HG02970 (cell line): ENCODE results near the gene SARNP.
"Not testable (repeated sequence)": the region's sequence is repeated elsewhere in the genome, so short reads cannot be mapped to it uniquely, and the experiment has no call there.

Experiments used
- ATAC-seq: cut with Tn5 transposase; IDR thresholded peaks from one replicate; pipeline ENCODE4 v1.9.1; 2021; ENCODE audit warnings: mild to moderate bottlenecking, moderate library complexity, moderate number of reproducible peaks; ENCODE audit not compliant: unreplicated experiment, low FRiP score

The SARNP gene, protein sequence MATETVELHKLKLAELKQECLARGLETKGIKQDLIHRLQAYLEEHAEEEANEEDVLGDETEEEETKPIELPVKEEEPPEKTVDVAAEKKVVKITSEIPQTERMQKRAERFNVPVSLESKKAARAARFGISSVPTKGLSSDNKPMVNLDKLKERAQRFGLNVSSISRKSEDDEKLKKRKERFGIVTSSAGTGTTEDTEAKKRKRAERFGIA

DNA sequence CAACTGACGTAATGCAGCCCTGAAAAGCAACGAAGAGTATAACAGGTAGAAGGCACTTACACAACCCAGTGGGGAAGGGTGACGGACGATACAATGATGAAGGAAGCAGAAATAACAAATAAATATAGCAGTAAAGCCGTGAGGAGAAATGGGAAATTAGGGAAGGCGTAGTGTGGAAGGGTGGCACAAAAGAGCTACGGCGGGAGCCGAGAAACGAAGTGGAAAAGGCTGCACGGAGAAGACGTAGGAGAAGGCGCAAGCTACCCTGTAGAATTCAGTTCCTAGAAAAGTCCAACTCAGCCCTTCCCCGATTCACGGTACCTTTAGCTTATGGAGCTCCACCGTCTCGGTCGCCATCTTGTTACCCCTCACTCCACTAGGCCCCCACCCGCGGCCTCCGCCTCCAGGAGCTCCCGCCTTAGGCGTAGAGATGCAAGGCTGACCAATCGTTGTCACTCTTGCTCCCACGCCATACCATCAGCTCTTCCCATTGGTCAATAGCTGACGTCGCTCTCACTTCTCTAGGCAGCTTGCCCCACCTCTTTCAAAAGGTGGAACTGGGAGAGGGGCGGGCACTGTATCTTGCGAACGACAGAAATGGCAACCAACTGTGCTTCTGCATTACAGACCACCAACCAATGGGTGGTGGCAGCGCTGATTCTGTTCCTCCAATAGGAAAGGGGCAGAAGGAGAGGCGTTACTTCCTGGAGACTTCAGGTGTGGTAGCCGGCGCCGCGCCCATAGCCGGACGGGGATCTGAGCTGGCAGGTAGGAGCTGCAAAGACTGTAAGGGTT is at the start of gene SARNP, which contains the start of gene ORMDL2:
Gene SARNP, minus strand, starts transcription at position 380 of the 795 bp plus-strand sequence. Its CDS starts 23 bp downstream, at position 357.
Gene ORMDL2, plus strand, starts transcription at position 697 of the 795 bp plus-strand sequence. CDS start 959 bp downstream, outside the sequence.
- peak; percentile 96 for ATAC-seq

DNA sequence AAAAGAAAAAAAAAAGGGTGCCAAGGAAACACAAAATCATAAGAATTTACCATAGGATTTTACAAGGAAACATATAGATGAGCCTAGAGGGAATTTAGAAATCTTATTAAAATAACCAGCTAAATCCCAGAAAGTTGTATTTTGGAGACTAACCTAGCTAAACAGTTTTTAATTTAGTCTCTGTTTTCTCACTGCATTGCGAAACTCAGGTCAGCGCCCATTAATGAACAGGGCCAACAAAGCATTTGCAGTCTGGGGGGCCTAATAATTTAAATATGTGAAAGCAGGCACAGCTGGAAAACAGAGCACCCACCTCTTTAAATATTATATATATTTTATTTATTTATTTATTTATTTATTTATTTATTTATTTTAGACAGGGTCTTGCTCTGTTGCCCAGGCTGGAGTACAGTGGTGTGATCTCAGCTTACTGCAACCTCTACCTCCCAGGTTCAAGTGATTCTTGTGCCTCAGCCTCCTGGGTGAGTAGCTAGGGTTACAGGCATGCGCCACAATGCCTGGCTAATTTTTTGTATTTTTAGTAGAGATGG is 49.0 kb upstream of the SARNP start:
- ATAC-seq: not testable (repeated sequence)

DNA sequence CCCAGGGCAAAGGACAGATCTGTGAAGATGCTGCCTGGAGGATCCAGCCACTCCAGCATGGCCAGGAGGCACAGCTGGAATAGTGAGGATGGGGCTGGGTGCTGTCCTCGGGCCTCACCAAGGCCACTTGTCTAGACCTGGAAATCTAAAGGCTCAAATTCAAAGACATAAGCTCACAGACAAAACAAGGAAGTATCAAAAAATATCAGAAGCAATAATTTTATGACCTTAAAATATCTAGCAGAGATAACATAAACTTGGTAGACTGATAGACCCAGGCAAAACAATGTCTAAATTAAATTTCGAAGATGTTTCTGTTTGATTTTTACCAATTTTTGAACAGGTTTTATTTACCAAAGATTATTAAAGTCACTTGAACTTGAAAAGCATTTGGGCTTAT is 47.8 kb upstream of the SARNP start:
- no peak for ATAC-seq

DNA sequence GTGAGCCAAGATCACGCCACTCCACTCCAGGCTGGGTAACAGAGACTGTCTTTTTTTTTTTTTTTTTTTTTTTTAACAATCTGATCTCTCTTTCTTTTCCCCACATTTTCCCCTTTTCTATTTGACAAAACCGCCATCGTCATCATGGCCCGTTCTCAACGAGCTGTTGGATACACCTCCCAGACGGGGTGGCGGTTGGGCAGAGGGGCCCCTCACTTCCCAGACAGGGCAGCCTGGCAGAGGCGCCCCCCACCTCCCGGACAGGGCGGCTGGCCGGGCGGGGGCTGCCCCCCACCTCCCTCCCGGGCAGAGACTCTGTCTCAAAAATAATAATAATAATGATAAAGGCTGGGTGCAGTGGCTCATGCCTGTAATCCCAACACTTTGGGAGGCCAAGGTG is 45.4 kb upstream of the SARNP start:
- ATAC-seq: not testable (repeated sequence)

DNA sequence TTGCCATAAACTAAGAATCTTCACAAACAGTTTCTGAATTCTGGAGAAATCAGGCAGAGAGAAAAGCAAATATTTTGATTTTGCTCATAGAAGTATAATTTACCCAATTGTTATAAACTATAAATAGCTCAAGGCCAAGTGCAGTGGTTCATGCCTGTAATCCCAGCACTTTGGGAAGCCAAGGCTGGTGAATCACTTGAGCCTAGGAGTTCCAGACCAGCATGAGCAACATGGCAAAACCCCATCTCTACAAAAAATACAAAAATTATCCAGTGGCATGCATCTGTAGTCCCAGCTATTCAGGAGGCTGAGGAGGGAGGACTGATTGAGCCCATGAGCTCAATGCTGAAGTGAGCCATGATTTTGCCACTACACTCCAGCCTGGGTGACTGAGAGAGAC is 44.8 kb upstream of the SARNP start:
- no peak for ATAC-seq

DNA sequence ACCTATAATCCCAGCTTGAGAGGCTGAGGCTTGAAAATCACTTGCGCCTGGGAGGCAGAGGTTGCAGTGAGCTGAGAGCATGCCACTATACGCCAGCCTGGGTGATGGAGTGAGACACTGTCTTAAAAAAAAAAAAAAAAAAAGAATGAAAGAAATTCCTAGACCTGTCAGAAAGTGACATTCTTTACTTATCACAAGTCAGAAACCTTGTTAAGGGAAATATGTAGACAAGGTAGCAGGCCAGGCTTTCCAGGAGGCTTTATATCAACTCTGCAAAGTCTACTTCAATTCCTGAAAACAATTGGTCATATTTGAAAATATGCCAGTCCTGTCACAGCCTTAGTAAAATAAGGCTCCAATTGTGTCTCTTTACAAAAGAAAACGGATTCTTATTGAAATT is 44.3 kb upstream of the SARNP start:
- no peak for ATAC-seq

DNA sequence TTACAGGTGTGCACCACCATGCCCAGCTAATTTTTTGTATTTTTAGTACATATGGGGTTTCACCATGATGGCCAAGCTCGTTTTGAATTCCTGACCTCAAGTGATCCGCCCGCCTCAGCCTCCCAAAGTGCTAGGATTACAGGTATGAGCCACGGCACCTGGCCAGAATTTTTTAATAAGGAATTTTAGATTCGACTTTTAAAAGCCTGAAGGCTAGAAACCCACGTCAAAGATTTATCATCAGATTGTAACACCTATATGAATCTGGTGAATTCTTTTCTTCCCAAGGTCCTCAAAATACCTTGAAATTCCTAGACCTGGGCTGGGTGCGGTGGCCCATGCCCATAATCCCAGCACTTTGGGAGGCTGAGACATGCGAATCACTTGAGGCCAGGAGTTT is 43.9 kb upstream of the SARNP start:
- ATAC-seq: no peak

DNA sequence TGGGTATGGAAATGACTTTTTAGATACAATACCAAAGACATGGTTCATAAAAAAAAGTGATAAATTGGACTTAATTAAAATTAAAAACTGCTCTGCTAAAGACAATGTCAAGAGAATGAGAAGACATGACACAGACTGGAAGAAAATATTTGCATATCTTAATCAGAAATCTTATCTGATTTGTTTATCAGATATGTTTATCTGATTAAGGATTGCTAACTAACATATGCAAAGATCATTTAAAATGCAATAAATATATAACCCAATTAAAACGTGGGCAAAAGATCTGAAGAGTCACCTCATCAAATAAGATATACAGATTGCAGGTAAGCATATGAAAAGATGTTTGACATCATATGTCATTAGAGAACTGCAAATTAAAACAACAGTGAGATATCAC is 35.2 kb upstream of the SARNP start:
- no peak for ATAC-seq

DNA sequence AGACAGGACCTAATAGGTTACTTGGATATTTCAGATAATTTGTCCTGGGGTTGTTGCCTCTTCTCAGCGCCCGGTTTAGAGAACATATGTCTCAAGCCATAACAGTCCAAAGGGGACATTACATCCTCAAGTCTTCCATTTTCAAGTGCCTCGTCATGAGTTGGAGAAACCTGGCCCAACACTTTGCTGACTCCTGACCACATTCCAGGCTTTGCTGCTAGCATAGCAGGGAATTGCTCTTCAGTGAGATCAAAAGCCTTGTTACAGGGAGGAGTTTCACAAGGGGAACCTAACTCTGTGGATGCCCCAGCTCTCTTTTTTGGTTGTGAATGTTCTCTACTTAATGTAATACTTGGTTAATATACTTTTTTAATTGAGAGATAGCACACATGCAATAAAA is 33.4 kb upstream of the SARNP start:
- ATAC-seq: no peak

DNA sequence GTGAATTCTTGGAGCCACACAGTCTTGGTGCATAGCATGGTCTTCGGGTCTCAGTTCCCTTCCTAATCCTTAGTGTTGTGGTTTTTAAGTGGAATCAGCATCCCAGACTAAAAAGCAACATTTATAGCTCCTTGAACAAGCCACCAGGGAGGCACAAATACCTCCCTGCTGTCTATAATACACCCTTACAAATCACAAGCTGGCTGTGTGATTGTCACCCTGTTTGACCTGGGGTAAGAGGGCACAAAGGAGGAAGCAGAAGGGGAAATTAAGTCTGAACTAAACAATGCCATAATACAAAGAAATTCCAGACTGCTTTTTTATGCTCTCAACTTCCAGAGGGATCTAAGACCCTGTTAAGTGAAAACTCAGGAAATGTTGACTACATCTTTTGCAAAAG is 32.9 kb upstream of the SARNP start:
- no peak for ATAC-seq

DNA sequence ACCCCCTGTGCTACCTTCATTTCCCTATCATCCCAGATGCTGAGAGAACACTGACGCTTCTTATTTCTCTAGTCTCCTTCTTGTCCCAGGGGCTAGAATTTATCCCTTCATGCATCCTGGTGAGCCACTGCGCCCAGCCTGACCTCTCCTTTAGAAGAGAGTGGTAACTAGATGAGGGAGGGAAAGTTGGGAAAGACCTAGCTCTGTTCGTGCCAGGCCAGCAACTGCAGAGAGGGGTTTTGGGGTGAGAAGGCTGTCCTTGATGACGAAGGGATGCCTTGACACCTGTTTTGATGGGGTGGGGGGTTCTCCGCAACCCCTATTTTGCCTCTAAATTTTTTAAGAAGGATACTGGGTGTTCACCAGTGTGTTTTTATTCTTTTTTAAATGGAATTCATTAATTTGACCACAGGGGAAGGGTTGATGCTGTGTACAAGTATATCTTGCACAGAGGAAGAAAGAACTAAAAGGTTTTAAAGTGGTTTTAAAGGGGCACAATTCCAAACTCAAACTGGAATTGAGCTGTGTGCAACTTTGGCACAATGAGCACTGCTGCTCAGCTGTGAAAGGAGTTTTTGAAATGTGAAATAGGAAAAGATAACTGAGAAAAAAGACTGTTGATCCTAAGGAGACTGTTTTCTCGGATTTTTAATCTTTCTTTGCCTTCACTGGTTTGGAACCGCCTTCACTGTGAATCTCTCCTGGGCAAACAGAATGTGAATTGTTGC is 32.3 kb upstream of the SARNP start:
- ATAC-seq: no peak

DNA sequence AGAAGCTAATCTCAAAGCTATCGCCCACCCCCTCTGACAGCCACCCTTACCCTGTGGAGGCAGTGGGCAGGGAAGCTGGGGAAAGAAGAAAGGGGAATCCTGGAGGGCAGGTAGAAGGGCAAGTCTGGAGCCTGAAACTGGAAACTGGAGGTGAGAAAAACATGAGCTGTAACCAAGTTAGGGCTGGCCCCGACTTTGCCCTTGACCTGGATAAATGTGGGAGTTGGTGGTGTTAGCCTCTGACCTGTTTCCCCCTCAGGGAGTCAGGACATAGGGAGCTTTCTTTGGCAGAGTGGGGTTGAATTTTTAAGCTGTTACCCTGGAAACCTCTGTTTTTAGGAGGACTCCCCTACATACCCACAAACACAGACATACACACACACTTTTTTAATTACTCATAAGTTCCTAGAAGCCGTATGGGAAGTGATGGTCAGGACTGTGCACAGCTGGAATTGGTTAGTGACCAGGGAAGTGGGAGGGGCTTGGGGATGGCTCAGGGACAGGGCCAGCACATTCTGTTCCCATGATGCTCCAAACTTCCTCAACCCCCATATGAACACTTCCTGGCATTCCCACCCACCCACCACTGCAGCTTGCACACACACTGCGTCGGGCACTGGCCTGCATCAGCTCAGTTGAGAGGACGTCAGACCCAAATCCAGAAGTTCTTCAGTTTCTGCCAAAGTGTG is 30.2 kb upstream of the SARNP start:
- ATAC-seq: no peak

DNA sequence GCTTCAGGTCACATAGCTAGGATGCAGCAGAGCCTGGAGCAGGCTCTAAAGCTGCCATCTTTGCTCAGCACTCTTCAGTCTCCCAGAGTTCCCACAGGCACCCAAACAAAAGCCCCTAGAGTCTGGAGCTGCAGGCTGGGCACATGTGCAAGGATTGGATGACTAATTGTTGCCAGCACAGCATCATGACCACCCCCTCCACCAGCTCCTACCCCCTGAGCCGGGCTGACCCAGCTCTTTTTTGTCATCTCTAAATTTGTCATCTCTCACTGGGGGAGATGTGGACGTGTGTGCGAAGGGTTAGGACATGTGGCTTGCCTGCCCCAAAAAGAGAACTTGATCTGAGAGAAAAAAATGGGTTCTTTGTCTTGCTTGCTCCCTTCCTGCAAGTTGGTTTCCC is 29.5 kb upstream of the SARNP start:
- ATAC-seq: no peak

DNA sequence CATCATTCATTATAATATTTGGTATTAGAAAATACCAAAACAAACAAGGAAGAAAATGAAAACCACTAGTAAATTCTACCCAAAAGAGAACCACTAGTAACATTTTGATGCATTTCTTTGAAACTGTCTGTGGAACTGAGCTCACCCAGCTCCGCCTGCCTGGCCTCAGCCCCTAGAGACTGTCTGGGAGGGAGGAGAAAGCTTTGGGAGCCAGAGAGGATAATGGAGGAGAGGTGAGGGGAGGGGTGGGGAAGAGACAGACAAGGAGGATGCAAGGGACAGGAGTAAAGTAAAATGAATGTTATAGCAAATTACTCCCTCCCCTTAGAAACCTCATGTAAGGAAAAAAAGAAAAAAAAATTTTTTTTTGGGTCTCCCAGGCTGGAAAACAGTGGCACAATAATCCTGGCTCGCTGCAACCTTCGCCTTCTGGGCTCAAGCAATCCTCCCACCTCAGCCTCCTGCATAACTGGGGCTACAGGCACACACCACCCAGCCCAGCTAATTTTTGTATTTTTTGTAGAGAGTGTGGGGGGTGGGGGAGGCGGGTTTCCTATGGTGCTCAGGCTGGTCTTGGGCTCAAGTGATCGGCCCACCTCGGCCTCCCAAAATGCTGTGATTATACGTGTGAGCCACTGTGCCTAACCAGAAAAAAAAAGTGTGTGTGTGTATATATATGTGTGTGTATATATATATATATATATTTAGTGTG is 28.4 kb upstream of the SARNP start:
- ATAC-seq: no peak

DNA sequence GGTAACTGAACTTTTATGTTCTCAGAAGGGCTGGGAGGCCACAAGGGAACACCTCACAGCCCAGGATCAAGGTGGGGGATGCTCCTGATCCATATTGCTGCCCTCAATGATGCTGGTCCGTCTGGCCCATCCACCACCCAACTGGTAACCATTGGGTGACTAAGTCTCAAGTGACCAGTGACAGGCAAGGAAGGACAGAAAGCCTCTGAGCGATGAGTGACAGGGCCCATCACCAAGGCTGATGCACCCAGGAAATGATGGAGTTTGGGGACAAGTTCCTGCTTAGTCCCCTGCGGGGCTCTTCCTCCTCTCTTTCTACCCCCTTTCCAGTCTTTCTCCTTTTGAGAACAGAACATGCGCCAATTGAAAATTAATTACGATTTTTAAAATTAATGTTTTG is 27.8 kb upstream of the SARNP start:
- no peak for ATAC-seq

DNA sequence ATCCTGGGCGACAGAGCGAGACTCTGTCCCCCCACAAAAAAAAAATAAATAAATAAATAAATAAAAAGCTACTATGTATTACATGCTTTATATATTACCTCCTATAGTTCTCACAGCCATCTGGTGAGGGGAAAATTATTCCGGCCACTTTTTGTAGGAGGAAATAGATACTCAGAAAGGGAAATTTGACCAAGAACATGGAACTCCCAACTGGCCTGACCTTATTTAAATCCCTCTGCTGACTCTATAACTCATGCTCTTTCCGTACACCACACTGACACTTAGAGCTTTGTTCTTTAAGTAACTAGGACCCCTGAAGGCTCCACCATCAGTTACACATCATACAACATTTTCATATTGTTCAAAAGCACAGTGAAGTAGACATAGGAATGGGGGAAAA is 27.4 kb upstream of the SARNP start:
- ATAC-seq: no peak

DNA sequence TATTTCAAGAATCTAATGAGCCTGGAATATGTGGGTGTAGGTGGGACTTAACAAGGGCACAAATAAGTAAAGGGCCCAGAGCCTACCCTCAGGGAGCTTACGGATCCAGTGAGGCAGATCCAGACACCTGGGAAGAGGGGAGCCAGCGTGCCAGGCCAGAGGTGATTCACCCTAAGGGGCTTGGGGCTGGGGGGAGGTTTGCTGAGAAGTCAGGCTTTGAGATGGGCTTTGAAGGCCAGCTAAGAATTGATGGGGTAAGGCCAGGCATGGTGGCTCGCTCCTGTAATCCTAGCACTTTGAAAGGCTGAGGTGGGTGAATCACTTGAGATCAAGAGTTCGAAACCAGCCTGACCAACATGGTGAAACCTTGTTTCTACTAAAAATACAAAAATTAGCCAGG is 25.9 kb upstream of the SARNP start:
- ATAC-seq: no peak

DNA sequence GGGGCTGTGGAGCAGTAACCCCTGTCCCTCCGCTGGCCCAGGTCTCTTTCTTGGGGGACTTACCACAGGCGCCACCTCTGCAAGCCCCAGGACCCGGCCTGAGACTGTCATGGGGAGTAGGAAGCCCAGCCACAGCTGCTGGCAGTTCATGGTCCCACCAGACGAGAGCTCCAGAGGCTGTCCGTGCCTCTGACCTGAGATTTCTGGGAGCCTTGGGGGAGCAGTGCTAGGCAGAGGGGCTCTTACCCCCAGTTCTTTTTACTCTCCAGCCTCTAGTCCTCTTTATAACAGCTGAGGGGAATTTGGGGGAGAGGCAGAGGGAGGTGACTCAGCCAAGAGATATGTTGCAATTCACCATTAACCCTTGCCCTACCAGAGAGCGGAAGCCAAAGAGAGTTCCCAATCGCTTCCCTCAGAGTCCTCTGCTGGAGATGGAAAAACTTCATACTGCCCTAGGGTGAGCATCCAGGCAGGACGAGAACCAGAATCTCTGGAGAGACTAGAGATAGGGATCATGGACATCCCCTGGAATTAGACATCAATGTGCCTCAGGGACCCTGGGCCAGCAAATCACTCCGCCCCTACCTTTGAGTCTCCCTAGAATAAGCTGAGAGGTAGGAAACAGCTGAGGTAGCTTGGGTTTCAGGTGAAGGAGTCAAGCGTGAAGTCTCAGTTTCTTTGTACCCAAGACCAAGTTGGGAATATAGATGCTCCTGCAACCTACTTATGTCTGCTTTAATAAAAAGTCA is 25.3 kb upstream of the SARNP start, which contains the start of gene MMP19:
Gene MMP19, minus strand, starts transcription at position 256 of the 749 bp plus-strand sequence. Its CDS starts 106 bp downstream, at position 150.
- no peak for ATAC-seq
